Neural crest cell (in vitro differentiated cells): ENCODE results near the gene NT5C. TPM values are rescaled to one million over a fixed set of nuclear protein-coding genes. Genes with fewer than 3 reads are reported as not detected.
"Not testable (repeated sequence)": the region's sequence is repeated elsewhere in the genome, so short reads cannot be mapped to it uniquely, and the experiment has no call there.

Experiments
- DNase-seq: peaks from one replicate; pipeline ENCODE4 v3.0.0; 2021; ENCODE audit warnings: low read depth, mixed read lengths, low spot score
- H3K27ac Mint-ChIP-seq: one replicate; pipeline ENCODE4 v1.8.0; 2021; ENCODE audit warnings: mild to moderate bottlenecking, mixed read lengths; ENCODE audit not compliant: unreplicated experiment
- H3K27me3 Mint-ChIP-seq: 2 replicates; pipeline ENCODE4 v1.8.0; 2021; ENCODE audit warnings: low read depth, mild to moderate bottlenecking, mixed read lengths
- H3K36me3 Mint-ChIP-seq: 2 replicates; pipeline ENCODE4 v1.8.0; 2021; ENCODE audit warnings: low read depth, mild to moderate bottlenecking, mixed read lengths
- H3K4me1 Mint-ChIP-seq: 2 replicates; pipeline ENCODE4 v1.8.0; 2021; ENCODE audit warnings: mixed read lengths
- H3K4me3 Mint-ChIP-seq: one replicate; pipeline ENCODE4 v1.8.0; 2021; ENCODE audit warnings: mild to moderate bottlenecking, mixed read lengths
- H3K9me3 Mint-ChIP-seq: 2 replicates; pipeline ENCODE4 v1.8.0; 2021; ENCODE audit warnings: mixed read lengths
- total RNA-seq: library from RNA; stranded (reverse); gene quantifications from 2 replicates; pipeline ENCODE4 v1.2.1, GENCODE V29; 2021
- TF ChIP-seq, protein P1 (sequence below): fragments of 200-600 bp; sonication (generic); conservative IDR thresholded peaks from 2 replicates; pipeline ENCODE4 v1.5.0; 2021; ENCODE audit warnings: antibody characterized with exemption, mild to moderate bottlenecking

The NT5C gene
- total RNA-seq, 1 donor from 2014 or later: 70.2 TPM

- H3K4me1 Mint-ChIP-seq: peaks cover 14% of the 10 kb centered on the region
- H3K9me3 Mint-ChIP-seq: no peaks in the 10 kb centered on the region
- peak overlapping the region; percentile 43 for H3K27ac Mint-ChIP-seq
- peaks cover 7% of the 10 kb centered on the region for H3K36me3 Mint-ChIP-seq
- TF ChIP-seq, protein P1, sequence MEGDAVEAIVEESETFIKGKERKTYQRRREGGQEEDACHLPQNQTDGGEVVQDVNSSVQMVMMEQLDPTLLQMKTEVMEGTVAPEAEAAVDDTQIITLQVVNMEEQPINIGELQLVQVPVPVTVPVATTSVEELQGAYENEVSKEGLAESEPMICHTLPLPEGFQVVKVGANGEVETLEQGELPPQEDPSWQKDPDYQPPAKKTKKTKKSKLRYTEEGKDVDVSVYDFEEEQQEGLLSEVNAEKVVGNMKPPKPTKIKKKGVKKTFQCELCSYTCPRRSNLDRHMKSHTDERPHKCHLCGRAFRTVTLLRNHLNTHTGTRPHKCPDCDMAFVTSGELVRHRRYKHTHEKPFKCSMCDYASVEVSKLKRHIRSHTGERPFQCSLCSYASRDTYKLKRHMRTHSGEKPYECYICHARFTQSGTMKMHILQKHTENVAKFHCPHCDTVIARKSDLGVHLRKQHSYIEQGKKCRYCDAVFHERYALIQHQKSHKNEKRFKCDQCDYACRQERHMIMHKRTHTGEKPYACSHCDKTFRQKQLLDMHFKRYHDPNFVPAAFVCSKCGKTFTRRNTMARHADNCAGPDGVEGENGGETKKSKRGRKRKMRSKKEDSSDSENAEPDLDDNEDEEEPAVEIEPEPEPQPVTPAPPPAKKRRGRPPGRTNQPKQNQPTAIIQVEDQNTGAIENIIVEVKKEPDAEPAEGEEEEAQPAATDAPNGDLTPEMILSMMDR: no peak
- peak overlapping the region; percentile 94 for H3K4me3 Mint-ChIP-seq
- H3K27me3 Mint-ChIP-seq: peaks cover 2% of the 10 kb centered on the region
- no peak for DNase-seq
These were observed 1.5 kb upstream of the NT5C start for GRCh38 chr17:75133001-75133400.

DNA sequence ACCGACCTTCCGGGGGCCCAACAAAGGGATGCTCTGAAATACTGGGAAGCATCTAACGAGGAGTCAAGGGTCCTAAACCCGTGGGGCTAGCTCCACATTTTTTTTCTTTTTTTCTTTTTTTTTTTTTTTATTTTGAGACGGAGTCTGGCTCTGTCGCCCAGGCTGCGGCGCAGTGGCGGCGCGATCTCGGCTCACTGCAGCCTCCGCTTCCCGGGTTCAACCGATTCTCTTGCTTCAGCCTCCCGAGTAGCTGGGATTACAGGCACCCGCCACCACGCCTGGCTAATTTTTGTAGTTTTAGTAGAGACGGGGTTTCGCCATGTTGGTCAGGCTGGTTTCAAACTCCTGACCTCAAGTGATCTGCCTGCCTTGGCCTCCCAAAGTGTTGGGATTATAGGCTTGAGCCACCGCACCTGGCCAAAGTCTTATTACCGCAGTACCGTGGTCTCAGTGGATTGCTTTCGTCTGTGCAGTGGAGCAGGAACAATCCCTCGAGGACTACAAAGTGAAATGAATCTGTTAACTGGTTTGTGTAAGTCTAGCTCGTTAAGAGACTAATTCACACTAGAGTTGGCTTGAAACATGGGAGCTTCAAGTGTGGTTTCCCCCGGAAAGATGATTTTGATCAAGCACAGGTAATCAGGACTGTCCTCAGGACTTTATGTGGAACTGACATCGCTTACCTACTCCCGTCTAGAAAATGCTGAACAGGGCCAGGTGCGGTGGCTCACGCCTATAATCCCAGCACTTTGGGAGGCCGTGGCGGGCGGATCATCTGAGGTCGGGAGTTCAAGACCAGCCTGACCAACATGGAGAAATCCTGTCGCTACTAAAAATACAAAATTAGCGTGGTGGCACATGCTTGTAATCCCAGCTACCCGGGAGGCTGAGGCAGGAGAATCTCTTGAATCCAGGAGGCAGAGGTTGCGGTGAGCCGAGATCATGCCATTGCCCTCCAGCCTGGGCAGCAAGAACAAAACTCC lies 767 bp upstream of the NT5C start:
- not testable (repeated sequence) for H3K36me3 Mint-ChIP-seq, H3K9me3 Mint-ChIP-seq, H3K27me3 Mint-ChIP-seq, DNase-seq
- Mint-ChIP-seq H3K27ac (peak overlapping the region; percentile 95), H3K4me1 (peaks cover 14% of the 10 kb centered on the region), H3K4me3 (peak overlapping the region; percentile 94)

DNA sequence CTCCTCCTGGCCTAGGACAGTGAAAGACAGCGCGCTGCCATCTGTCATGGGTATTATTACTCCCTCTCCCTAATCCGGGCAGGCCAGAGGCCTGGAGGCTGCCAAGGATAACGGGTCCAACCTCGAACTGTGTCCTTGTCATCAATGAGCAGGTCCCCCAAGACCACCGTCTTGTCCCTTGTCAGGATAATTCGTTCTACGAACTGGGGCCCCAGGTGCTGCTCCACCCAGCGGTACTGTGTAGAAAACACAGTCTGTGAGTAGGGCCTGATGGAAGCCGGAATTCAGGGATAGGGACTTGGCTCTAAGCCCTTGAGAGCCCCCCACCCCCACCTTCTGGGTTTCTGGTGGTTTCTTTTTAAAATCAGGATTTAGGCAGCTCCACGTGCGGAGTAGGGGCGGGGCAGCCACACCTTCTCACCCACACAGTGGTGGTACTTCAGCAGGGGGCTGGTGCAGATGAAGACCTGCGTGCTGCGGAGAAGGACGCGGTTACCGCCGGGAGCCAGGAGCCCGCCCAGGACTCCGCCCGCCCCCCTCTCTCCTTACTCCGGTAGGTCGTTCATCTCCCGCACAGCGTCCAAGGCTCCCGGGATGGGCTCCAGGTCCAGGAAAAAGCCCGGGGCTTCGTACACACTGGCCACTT lies 787 bp downstream of the NT5C start:
- TF ChIP-seq, protein P1: peak; percentile 54
- H3K4me3 Mint-ChIP-seq: peak overlapping the region; percentile 95
- H3K4me1 Mint-ChIP-seq: peaks cover 21% of the 10 kb centered on the region
- H3K27ac Mint-ChIP-seq: peak overlapping the region; percentile 85
- H3K9me3 Mint-ChIP-seq: no peaks in the 10 kb centered on the region
- DNase-seq: peak; percentile 47
- H3K27me3 Mint-ChIP-seq: peaks cover 2% of the 10 kb centered on the region
- peaks cover 6% of the 10 kb centered on the region for H3K36me3 Mint-ChIP-seq

- TF ChIP-seq, protein P1: no peak
- Mint-ChIP-seq H3K36me3 (peaks cover 3% of the 10 kb centered on the region), H3K9me3 (no peaks in the 10 kb centered on the region), H3K27ac (peak overlapping the region; percentile 85), H3K4me3 (peak overlapping the region; percentile 95), H3K4me1 (peaks cover 23% of the 10 kb centered on the region), H3K27me3 (peaks cover 2% of the 10 kb centered on the region)
- no peak for DNase-seq
These were observed 1.4 kb downstream of the NT5C start for GRCh38 chr17:75130059-75130631.

DNA sequence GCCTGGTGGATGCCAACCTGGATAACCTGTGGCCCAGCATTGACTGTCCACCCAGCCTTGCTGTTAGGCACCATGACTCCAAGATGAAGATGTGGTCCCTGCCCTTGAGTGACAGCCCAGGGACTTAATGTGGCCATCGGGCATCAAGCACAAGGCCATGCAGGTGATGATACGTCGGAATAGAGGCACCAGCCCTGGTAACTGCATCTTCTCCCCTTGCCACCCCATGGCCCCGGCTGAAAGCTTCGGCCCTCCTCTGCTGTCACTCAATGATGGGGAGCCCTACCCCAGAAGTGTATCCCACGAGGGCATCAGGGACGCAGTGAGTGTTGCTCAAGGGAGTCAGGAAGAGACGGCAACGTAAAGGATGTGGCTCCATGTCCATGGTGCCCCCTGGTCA lies 2.0 kb downstream of the NT5C start:
- Mint-ChIP-seq H3K4me1 (peaks cover 25% of the 10 kb centered on the region), H3K36me3 (peaks cover 3% of the 10 kb centered on the region), H3K9me3 (no peaks in the 10 kb centered on the region), H3K27ac (no peak overlapping the region), H3K4me3 (peak overlapping the region; percentile 75), H3K27me3 (peaks cover 2% of the 10 kb centered on the region)
- TF ChIP-seq, protein P1: no peak
- DNase-seq: no peak
